HL-60/S4 treated with phorbol 12-myristate 13-acetate at 8.2 ng/mL for 4 days and 3 days (cell line): ENCODE measurements around the gene ILRUN.
"Not testable (repeated sequence)": the region's sequence is repeated elsewhere in the genome, so short reads cannot be mapped to it uniquely, and the experiment has no call there.

Experiments used
- in situ Hi-C: fragments of 300-500 bp; cut with MboI; formaldehyde crosslinking; loops from 2 replicates; pipeline ENCODE4 v1.15.0; 2022; ENCODE audit warnings: low sequenced_read_pairs

ILRUN gene

GRCh38 chr6:34696739-34697543 is at the start of gene ILRUN:
TSS of gene ILRUN (minus strand) at chr6:34696767. CDS start at chr6:34696603, 164 bp downstream.
- in situ Hi-C loops: no loop called here

- in situ Hi-C loops: no loop called here
Observed at GRCh38 chr6:34745277-34746103, 48.9 kb upstream of the ILRUN start.

GRCh38 chr6:34744294-34744647 is 47.7 kb upstream of the ILRUN start:
- in situ Hi-C loops: not testable (repeated sequence)

- in situ Hi-C loops: no loop called here
Observed at GRCh38 chr6:34743625-34744293, 47.2 kb upstream of the ILRUN start.

GRCh38 chr6:34742094-34742493 is 45.5 kb upstream of the ILRUN start:
- in situ Hi-C loops: no loop called here

- in situ Hi-C loops: no loop called here
Observed at GRCh38 chr6:34736823-34737222, 40.3 kb upstream of the ILRUN start.

GRCh38 chr6:34731393-34732060 is 35.0 kb upstream of the ILRUN start:
- in situ Hi-C loops: no loop called here

GRCh38 chr6:34729631-34730470 is 33.3 kb upstream of the ILRUN start:
- in situ Hi-C loops: no loop called here

- in situ Hi-C loops: no loop called here
Observed at GRCh38 chr6:34726055-34726454, 29.5 kb upstream of the ILRUN start.

- in situ Hi-C loops: no loop called here
Observed at GRCh38 chr6:34723203-34723602, 26.6 kb upstream of the ILRUN start.

- in situ Hi-C loops: no loop called here
Observed at GRCh38 chr6:34722451-34722850, 25.9 kb upstream of the ILRUN start.

GRCh38 chr6:34720160-34720559 is 23.6 kb upstream of the ILRUN start:
- in situ Hi-C loops: not testable (repeated sequence)

- in situ Hi-C loops: not testable (repeated sequence)
Observed at GRCh38 chr6:34719646-34720045, 23.1 kb upstream of the ILRUN start.

- in situ Hi-C loops: no loop called here
Observed at GRCh38 chr6:34718976-34719375, 22.4 kb upstream of the ILRUN start.

- in situ Hi-C loops: no loop called here
Observed at GRCh38 chr6:34717466-34717865, 20.9 kb upstream of the ILRUN start.

GRCh38 chr6:34714663-34715062 is 18.1 kb upstream of the ILRUN start:
- in situ Hi-C loops: no loop called here

GRCh38 chr6:34712881-34713280 is 16.3 kb upstream of the ILRUN start:
- in situ Hi-C loops: not testable (repeated sequence)

- in situ Hi-C loops: no loop called here
Observed at GRCh38 chr6:34709386-34709785, 12.8 kb upstream of the ILRUN start.

- in situ Hi-C loops: no loop called here
Observed at GRCh38 chr6:34705241-34705640, 8.7 kb upstream of the ILRUN start.

- in situ Hi-C loops: no loop called here
Observed at GRCh38 chr6:34701199-34701598, 4.6 kb upstream of the ILRUN start.
